ENCODE measurements around the gene ANP32A. TPM values are rescaled to one million over a fixed set of nuclear protein-coding genes. Genes with fewer than 3 reads are reported as not detected.

The ANP32A gene
- total RNA-seq, 1 experiment from 2014 or later, result 220 TPM

GRCh38 chr15:68785541-68785940, 35.2 kb downstream of the ANP32A start:
- CTCF ChIA-PET, result interaction anchor here (3.6 kb wide), 1 partner anchor 90 kb away, joined by 41 read pairs; no protein-coding TSS in a partner anchor
- H3K9ac ChIP-seq (ENCODE audit: low read length), result no peak overlapping the region

More at GRCh38 chr15:68785541-68785940, 35.2 kb downstream of the ANP32A start:
- Histone ChIP-seq H3K4me3 (replicated peaks in 1 of 2; ENCODE audit: low read depth in 1 of 2, low read length in 2 of 2) (no peak overlapping the region), H3K79me2 (ENCODE audit: insufficient read depth, low read length) (peaks cover 44% of the 10 kb centered on the region), H3K4me2 (ENCODE audit: low read length) (no peak overlapping the region), H3K4me1 (ENCODE audit: control insufficient read depth in 1 of 2, insufficient read depth in 2 of 2, low read length in 2 of 2) (peaks cover 0 to 3% of the 10 kb centered on the region in 2 experiments; a peak in 1 of 4 replicates), H3K36me3 (ENCODE audit: control insufficient read depth in 1 of 2, insufficient read depth in 2 of 2, low read length in 2 of 2) (peaks cover 29 to 33% of the 10 kb centered on the region in 2 experiments; a peak in 3 of 4 replicates), H2AFZ (ENCODE audit: low read depth, low read length, poor library complexity, severe bottlenecking) (no peak overlapping the region), H3K27ac (ENCODE audit: low read depth, low read length) (no peak overlapping the region), H4K20me1 (ENCODE audit: insufficient read depth) (0 out of 2 replicates have a peak, but pooled peaks cover 3% of the 10 kb centered on the region), H3K9me2 (ENCODE audit: insufficient read depth) (no peaks in the 10 kb centered on the region), H3K9me3 (ENCODE audit: control insufficient read depth in 1 of 2, insufficient read depth in 1 of 2, low read depth in 1 of 2, low read length in 2 of 2) (no peaks in the 10 kb centered on the region), H3K27me3 (ENCODE audit: insufficient read depth, low read length) (no peaks in the 10 kb centered on the region)
- ChIA-PET RAD21 (ENCODE audit: low non-redundant PET in 1 of 2, low total read pairs in 2 of 2, uncharacterized antibody in 2 of 2, unreplicated experiment in 2 of 2) (no interaction called here), POLR2A (no interaction called here)
- BruUV-seq (replicated peaks), result no TSS peak
- ATAC-seq (no peak), DNase-seq (ENCODE audit: low read depth, low spot score) (no peak)
- intact Hi-C loops (cut with micrococcal nuclease), result no loop called here
- TF ChIP-seq ELF1 (IDR thresholded peaks at IDR 0.05; ENCODE audit: borderline replicate concordance, low read depth) (no peak), EGR1 (IDR thresholded peaks at IDR 0.05; ENCODE audit: low read depth) (no peak), CTCF (IDR thresholded peaks at IDR 0.05 in 2 of 3, conservative IDR thresholded peaks at IDR 0.05 in 1 of 3; ENCODE audit: borderline replicate concordance in 1 of 3, insufficient read depth in 1 of 3, low read depth in 2 of 3, low read length in 2 of 3) (no peak), ZFX (IDR thresholded peaks at IDR 0.05) (no peak), JUND (IDR thresholded peaks at IDR 0.05) (no peak), ZNF274 (IDR thresholded peaks at IDR 0.05; ENCODE audit: low read depth, low read length) (no peak), SP1 (IDR thresholded peaks at IDR 0.05; ENCODE audit: low read depth) (no peak), ZBTB33 (IDR thresholded peaks at IDR 0.05; ENCODE audit: extremely low read depth, insufficient replicate concordance, low read length) (no peak), ATF3 (IDR thresholded peaks at IDR 0.05) (no peak), EZH2phosphoT487 (IDR thresholded peaks at IDR 0.05; ENCODE audit: borderline replicate concordance) (no peak), SIN3A (IDR thresholded peaks at IDR 0.05; ENCODE audit: low read depth) (no peak), TCF7L2 (IDR thresholded peaks at IDR 0.05; ENCODE audit: borderline replicate concordance, extremely low read depth, insufficient read depth, insufficient read length) (no peak), CEBPB (IDR thresholded peaks at IDR 0.05; ENCODE audit: low read depth) (no peak), MAX (IDR thresholded peaks at IDR 0.05) (no peak), REST (IDR thresholded peaks at IDR 0.05; ENCODE audit: low read depth) (no peak)
